DOHH2 (cell line): ENCODE measurements around the gene RGMA.

Experiments
- CTCF ChIP-seq: fragments of 200-600 bp; sonication (generic); IDR thresholded peaks from one replicate; pipeline ENCODE4 v1.5.1; 2014; ENCODE audit warnings: antibody characterized with exemption, mild to moderate bottlenecking, low read depth, low read length; ENCODE audit not compliant: poor library complexity, severe bottlenecking
- EZH2phosphoT487 ChIP-seq: fragments of 200-600 bp; sonication (generic); IDR thresholded peaks from 2 replicates; pipeline ENCODE4 v1.6.1; 2017; ENCODE audit warnings: borderline replicate concordance, mild to moderate bottlenecking, antibody characterized with exemption, low read length, moderate library complexity, mixed read lengths

GRCh38 chr15:93093765-93094164, 4.8 kb upstream of the RGMA start:
- no peak for TF ChIP-seq CTCF
- TF ChIP-seq EZH2phosphoT487 = no peak
